A549 (cell line): ENCODE measurements around the gene PSMB9.

Experiments used
- CTCF ChIP-seq: fragments of >200 bp; sonication (Bioruptor Twin); formaldehyde crosslinking; IDR thresholded peaks from 3 replicates; pipeline ENCODE4 v1.5.1; 2016
- FOSL2 ChIP-seq, 2 experiments: fragments of 450-650 bp in 1 of 2; fragments of >200 bp in 1 of 2; sonication (Bioruptor Twin) in 1 of 2; formaldehyde crosslinking; IDR thresholded peaks; 2 replicates each; pipeline versions ENCODE4 v1.5.0 to v1.6.1; 2016 to 2020; ENCODE audit warnings: mild to moderate bottlenecking in 1 of 2, moderate library complexity in 1 of 2
- HDAC2 ChIP-seq: fragments of 200-600 bp; sonication (generic); IDR thresholded peaks from 2 replicates; pipeline ENCODE4 v1.6.1; 2016
- HMGXB4 ChIP-seq: fragments of 250-450 bp; sonication (Bioruptor Pico); IDR thresholded peaks from 2 replicates; pipeline ENCODE4 v1.5.0; 2021; ENCODE audit warnings: mild to moderate bottlenecking, moderate library complexity, borderline replicate concordance
- HOXB5 ChIP-seq: fragments of 250-450 bp; sonication (Bioruptor Pico); IDR thresholded peaks from 2 replicates; pipeline ENCODE4 v1.5.0; 2020; ENCODE audit warnings: mild to moderate bottlenecking, moderate library complexity
- MAZ ChIP-seq: fragments of 150-350 bp; IDR thresholded peaks from 2 replicates; pipeline ENCODE4 v1.6.1; 2014; ENCODE audit warnings: antibody characterized with exemption, low read depth, low read length, borderline replicate concordance
- NR3C1 ChIP-seq: fragments of >200 bp; sonication (Bioruptor Twin); formaldehyde crosslinking; IDR thresholded peaks from 3 replicates; pipeline ENCODE4 v1.6.1; 2017
- POLR2A ChIP-seq: IDR thresholded peaks from 2 replicates; pipeline ENCODE4 v1.6.1; 2012; ENCODE audit warnings: mild to moderate bottlenecking, low read length
- RAD21 ChIP-seq, 2 experiments: fragments of >200 bp in 1 of 2; sonication (Bioruptor Twin) in 1 of 2; formaldehyde crosslinking in 1 of 2; IDR thresholded peaks in 1 of 2; conservative IDR thresholded peaks in 1 of 2; 2 replicates in 1 of 2; 3 replicates in 1 of 2; pipeline ENCODE4 v1.6.1; 2012 to 2018; ENCODE audit warnings: inconsistent platforms in 1 of 2
- RFX5 ChIP-seq: fragments of 450-650 bp; IDR thresholded peaks from 2 replicates; pipeline ENCODE4 v1.7.1; 2014; ENCODE audit warnings: antibody characterized with exemption, mild to moderate bottlenecking, moderate library complexity
- ZFP36 ChIP-seq: fragments of 450-650 bp; IDR thresholded peaks from 2 replicates; pipeline ENCODE4 v1.6.1; 2014; ENCODE audit warnings: borderline replicate concordance; ENCODE audit not compliant: partially characterized antibody
- TF ChIP-seq, protein P1 (sequence below): IDR thresholded peaks from 2 replicates; pipeline ENCODE4 v1.6.1; 2012
- TF ChIP-seq, protein P2 (sequence below): fragments of 450-650 bp; IDR thresholded peaks from 2 replicates; pipeline ENCODE4 v1.6.1; 2014; ENCODE audit warnings: antibody characterized with exemption
- TF ChIP-seq, protein P3 (sequence below): fragments of 200-600 bp; sonication (generic); IDR thresholded peaks from 2 replicates; pipeline ENCODE4 v1.6.1; 2016; ENCODE audit warnings: antibody characterized with exemption, mild to moderate bottlenecking, moderate library complexity

DNA sequence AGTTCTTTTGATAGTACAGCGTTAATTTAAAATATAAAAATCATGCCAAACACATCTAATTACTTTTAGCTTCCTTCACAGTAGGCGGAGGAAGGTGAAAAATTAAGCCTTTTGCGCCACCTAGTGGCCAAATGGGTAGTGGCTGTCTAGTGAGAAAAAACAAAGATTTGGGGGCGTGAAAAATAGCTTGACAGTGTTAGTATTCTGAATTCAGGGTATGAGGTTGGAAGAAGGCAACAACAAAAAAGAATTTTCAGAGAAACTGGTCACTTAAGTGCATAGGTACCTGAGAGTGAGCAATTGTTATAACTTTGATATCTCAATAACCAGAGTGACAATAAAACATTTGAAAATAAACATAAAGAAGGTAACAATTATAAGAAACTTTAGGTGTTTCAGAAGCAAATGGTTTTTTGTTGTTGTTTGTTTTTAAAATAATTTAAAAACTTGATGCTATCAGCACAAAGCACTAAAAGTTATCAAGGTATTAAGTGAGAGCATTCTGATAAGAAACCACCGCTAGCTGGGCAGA is 14.3 kb downstream of the PSMB9 start:
- TF ChIP-seq POLR2A = no peak
- peak; percentile 88 to 91 for TF ChIP-seq RAD21 (conservative IDR thresholded peaks at IDR 0.05 in 1 of 2, IDR thresholded peaks at IDR 0.05 in 1 of 2)
- no peak for TF ChIP-seq HOXB5 (CRISPR knock-in tag)
- no peak for TF ChIP-seq ZFP36
- TF ChIP-seq CTCF = peak; percentile 83
- TF ChIP-seq NR3C1 = no peak
- TF ChIP-seq, protein P1, sequence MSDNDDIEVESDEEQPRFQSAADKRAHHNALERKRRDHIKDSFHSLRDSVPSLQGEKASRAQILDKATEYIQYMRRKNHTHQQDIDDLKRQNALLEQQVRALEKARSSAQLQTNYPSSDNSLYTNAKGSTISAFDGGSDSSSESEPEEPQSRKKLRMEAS = no peak
- TF ChIP-seq MAZ = no peak
- no peak for TF ChIP-seq HMGXB4
- no peak for TF ChIP-seq HDAC2
- no peak for TF ChIP-seq RFX5
- TF ChIP-seq, protein P2, sequence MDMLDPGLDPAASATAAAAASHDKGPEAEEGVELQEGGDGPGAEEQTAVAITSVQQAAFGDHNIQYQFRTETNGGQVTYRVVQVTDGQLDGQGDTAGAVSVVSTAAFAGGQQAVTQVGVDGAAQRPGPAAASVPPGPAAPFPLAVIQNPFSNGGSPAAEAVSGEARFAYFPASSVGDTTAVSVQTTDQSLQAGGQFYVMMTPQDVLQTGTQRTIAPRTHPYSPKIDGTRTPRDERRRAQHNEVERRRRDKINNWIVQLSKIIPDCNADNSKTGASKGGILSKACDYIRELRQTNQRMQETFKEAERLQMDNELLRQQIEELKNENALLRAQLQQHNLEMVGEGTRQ = no peak
- no peak for TF ChIP-seq FOSL2 (IDR thresholded peaks at IDR 0.05)
- no peak for TF ChIP-seq FOSL2 (CRISPR knock-in tag; IDR thresholded peaks at IDR 0.05)
- TF ChIP-seq, protein P3, sequence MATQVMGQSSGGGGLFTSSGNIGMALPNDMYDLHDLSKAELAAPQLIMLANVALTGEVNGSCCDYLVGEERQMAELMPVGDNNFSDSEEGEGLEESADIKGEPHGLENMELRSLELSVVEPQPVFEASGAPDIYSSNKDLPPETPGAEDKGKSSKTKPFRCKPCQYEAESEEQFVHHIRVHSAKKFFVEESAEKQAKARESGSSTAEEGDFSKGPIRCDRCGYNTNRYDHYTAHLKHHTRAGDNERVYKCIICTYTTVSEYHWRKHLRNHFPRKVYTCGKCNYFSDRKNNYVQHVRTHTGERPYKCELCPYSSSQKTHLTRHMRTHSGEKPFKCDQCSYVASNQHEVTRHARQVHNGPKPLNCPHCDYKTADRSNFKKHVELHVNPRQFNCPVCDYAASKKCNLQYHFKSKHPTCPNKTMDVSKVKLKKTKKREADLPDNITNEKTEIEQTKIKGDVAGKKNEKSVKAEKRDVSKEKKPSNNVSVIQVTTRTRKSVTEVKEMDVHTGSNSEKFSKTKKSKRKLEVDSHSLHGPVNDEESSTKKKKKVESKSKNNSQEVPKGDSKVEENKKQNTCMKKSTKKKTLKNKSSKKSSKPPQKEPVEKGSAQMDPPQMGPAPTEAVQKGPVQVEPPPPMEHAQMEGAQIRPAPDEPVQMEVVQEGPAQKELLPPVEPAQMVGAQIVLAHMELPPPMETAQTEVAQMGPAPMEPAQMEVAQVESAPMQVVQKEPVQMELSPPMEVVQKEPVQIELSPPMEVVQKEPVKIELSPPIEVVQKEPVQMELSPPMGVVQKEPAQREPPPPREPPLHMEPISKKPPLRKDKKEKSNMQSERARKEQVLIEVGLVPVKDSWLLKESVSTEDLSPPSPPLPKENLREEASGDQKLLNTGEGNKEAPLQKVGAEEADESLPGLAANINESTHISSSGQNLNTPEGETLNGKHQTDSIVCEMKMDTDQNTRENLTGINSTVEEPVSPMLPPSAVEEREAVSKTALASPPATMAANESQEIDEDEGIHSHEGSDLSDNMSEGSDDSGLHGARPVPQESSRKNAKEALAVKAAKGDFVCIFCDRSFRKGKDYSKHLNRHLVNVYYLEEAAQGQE = no peak
